ENCODE measurements around the gene FAM149A.
A peak's percentile ranks its signal among the peaks of the same experiment; 100 is the strongest.

Gene FAM149A

GRCh38 chr4:186166852-186167512, 62.5 kb downstream of the FAM149A start:
- DNase-seq: no peak

DNA sequence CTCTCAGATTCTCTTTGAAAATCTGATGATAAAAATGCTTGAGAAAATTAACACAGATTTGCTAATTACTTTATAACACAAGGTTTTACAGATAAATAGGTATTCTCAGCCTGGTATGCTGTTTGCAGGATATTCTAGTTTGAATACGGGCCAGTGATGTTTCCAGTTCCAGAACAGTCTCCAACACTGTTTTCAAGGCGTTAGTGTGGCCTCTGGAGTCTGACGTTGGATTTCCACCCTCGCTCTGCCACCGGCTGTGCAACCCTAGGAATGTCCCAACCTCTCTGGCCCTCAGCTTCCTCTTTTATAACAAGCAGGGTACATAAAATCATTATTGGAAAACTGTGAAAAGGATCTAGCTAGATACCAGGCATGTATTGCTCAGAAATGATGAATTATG, 63.1 kb downstream of the FAM149A start:
- no peak for DNase-seq

DNA sequence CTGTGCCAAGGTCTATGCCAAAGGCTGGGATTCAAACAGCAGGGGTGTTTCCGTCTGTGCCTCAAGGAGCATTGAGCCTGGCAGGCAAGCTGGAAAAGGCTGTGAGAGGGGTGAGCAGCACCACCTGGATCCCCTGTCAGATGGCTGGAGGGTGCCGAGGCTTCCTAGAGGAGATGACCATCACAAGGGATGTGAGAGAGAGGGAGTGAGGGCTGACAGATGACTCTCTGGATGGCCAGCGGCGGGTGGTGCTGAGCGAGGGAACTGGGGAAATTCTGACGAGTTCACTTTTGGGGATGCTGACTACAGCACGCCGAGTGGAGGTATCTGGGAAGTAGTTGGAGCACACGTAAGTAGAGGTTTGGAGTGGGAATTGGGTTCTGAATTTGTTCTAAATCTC, 64.2 kb downstream of the FAM149A start:
- DNase-seq: no peak

- no peak for DNase-seq
These were observed 64.9 kb downstream of the FAM149A start for GRCh38 chr4:186169333-186169944.

DNA sequence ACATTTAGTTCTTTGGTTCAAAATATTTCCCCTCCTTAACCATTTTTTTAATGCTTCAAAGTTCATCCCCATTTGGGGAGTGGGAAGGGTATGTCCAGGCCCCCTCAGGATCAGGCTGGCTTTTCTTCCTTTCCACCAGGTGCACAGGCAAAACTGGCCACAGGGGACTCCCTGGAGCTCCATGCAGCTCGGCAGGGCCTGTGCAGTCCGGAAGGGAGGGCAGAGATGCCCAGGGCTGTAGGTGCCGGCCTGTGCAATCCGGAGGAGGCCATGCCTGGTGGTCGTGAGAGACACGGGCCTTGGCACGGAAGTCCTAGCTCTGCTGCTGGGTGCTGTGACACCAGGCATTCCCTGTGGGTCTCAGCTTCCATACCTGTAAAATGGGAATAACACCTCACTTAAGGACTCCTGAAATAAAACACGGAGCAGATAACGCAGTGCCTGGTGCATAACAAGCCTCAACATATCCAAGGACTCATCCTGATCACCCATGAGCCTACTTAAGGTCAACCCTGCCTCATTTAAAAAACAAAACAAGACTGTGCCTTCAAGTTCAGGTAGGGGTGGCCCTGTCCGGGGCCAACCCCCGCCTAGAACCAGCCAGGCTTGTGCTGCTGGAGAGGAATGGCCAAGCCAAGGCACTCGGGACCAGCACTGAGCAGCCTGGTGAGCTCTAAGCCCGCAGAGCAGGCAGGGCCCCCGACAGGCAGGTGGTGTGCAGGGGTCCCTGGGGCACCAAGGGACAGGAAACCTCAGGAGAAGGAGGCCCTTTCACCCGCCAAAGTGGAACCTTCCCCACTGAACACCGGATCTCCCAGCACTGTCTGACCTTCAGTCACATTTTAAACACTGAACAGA, 65.7 kb downstream of the FAM149A start:
- no peak for DNase-seq

GRCh38 chr4:186170966-186171365, 66.5 kb downstream of the FAM149A start:
- no peak for DNase-seq

- no peak for DNase-seq
These were observed 68.0 kb downstream of the FAM149A start for GRCh38 chr4:186172546-186172945.

GRCh38 chr4:186188107-186188506, 83.6 kb downstream of the FAM149A start:
- no peak for DNase-seq

- DNase-seq: no peak
These were observed 85.2 kb downstream of the FAM149A start for GRCh38 chr4:186189656-186190055.

DNA sequence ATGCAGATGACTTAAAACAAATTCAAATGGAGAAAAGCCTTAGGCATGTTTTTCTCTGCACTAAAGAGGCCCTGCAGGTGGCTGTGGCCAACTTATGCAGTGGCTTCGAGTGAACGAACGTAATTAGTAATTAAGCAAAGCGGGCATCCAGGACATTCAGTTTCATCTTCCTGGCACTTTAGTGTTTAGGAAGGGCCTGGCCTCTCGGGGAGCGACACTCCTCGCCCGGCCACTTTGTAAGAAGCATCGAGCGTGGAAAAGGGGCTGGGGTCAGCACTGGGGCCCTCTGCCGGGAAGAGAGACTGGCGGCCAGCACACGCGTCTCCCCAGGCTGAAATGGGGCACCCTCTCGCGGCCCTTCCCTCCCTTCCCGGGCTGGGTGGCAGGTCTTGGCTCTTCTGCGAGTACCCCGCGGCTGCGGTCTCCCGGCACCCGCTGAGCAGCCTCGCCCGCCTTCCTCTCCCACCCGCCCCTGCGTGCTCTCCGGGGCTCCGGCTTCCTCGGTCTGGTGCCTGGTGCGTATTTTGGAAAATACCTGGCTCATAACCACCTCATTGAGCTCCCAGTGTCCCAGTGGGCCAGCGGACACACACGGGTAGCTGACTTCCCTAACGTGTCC, 86.2 kb downstream of the FAM149A start:
- peak; percentile 60 for DNase-seq

- DNase-seq: peak; percentile 85
These were observed 86.9 kb downstream of the FAM149A start, which contains the start of gene CYP4V2 for GRCh38 chr4:186191200-186192065. Gene CYP4V2 (plus strand): TSS chr4:186191567. CDS start chr4:186191824, 257 bp downstream.

- DNase-seq: no peak
These were observed 87.6 kb downstream of the FAM149A start for GRCh38 chr4:186192066-186192612.

GRCh38 chr4:186193851-186194250, 89.3 kb downstream of the FAM149A start:
- DNase-seq: no peak

DNA sequence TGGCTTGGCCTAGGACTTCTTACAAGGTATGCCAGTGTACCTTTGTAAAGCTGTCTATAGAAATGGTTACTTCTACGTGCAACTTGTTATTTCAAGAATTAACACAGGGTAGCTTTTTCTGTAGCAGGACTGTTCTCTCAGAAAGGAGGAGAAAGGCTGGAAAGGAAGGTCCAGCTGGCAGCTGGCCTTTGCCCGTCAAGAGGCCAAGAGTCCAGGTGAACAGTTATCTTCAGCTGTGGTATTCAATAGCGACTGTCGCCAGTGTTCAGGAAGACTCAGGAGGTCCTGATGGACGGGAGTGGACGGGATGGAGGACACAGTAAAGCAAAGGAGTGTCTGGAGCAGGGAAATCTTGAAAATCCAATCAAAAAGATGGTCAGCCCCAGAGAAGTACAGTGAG, 91.6 kb downstream of the FAM149A start:
- no peak for DNase-seq

GRCh38 chr4:186200516-186200915, 96.0 kb downstream of the FAM149A start:
- no peak for DNase-seq

DNA sequence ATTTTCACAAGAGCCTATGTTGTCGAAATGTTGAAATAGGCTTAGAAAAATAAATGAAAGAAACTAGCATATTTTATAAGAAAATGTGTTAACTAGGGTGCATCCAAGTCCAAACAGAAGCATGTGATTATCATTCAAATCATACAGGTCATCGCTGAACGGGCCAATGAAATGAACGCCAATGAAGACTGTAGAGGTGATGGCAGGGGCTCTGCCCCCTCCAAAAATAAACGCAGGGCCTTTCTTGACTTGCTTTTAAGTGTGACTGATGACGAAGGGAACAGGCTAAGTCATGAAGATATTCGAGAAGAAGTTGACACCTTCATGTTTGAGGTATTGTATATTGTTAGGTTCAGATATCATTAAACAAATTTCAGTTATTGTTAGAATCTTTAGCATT, 96.5 kb downstream of the FAM149A start:
- DNase-seq: no peak

GRCh38 chr4:186201535-186202230, 97.2 kb downstream of the FAM149A start:
- peak; percentile 43 for DNase-seq

GRCh38 chr4:186202490-186203140, 98.1 kb downstream of the FAM149A start:
- no peak for DNase-seq

DNA sequence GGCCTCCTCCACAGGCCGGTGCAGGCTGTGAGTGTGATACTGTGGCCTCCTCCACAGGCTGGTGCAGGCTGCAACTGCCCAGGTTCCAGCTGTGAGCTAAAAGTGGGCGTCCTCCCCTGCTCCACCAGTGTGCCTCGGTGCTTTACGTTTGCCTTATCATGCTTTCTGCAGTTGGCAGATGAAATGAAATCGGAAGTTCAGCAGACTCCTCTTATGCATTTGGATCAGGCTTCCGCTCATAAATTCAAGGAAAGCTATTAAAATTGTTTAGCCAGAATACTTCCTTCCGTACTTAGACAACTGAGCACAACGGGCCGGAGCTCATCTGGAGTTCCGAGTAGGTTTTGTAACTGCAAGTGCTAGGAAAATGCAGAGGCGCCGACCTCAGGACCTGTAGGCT, 98.9 kb downstream of the FAM149A start:
- DNase-seq: no peak

- DNase-seq: peak; percentile 74
These were observed 99.6 kb downstream of the FAM149A start for GRCh38 chr4:186204103-186204559.

DNA sequence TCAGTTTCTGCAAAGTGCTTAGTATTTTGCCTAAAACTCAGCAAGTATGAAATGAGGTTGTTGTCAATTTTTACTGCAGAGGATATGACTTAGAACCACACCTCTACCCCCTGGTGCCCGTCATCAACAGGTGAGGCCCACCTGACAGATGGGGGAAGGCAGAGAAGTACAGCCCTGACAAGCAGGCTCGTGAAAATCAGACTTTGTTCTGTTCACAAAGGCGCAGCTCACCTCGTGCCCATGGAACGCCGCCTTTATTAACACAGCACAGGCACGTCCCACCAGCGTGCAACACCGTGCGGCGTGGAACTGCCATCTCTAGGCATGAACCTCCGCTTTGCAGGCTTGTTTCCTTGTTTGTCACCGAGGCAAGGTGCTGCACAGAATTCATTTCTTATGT, 100.2 kb downstream of the FAM149A start:
- no peak for DNase-seq
